Left lung (tissue), 10 donors: ENCODE measurements around the gene RHOA. TPM values are rescaled to one million over a fixed set of nuclear protein-coding genes. Genes with fewer than 3 reads are reported as not detected.

ENCODE experiments used
- ATAC-seq: fragments of 200-7000 bp; cut with Tn5 transposase; one replicate; pipeline ENCODE4 v1.9.1; 2020; ENCODE audit warnings: moderate library complexity
- DNase-seq, 4 donors: peaks; one replicate each; pipeline ENCODE4 v3.0.0-alpha.2; 2013 to 2020
- H3K27ac ChIP-seq, 2 donors: fragments of 200-600 bp; sonication (generic) in 1 of 2; one replicate each; pipeline versions ENCODE4 v1.5.0 to v1.8.0; 2020 to 2021
- H3K27me3 ChIP-seq, 2 donors: fragments of 200-600 bp; sonication (generic) in 1 of 2; one replicate each; pipeline versions ENCODE4 v1.5.0 to v1.8.0; 2020 to 2021
- H3K36me3 ChIP-seq, 2 donors: fragments of 200-600 bp; sonication (generic) in 1 of 2; one replicate each; pipeline versions ENCODE4 v1.5.0 to v1.8.0; 2020 to 2021
- H3K4me1 ChIP-seq, 2 donors: fragments of 200-600 bp; one replicate each; pipeline ENCODE4 v1.8.0; 2021
- H3K4me3 ChIP-seq, 2 donors: fragments of 200-600 bp; sonication (generic) in 1 of 2; one replicate each; pipeline versions ENCODE4 v1.5.0 to v1.8.0; 2020 to 2021; ENCODE audit warnings: mild to moderate bottlenecking in 1 of 2
- H3K9me3 ChIP-seq, 2 donors: fragments of 200-600 bp; sonication (generic) in 1 of 2; one replicate each; pipeline versions ENCODE4 v1.5.0 to v1.8.0; 2020 to 2021
- intact Hi-C, 2 donors: fragments of 100-400 bp; cut with DNase I; formaldehyde crosslinking; loops; one replicate each; pipeline versions ENCODE4 v1.11.2 to v1.14.2; 2022
- polyA plus RNA-seq, 6 donors: library from polyadenylated mRNA; unstranded; fragments of 120-200 nt; gene quantifications; one replicate each; pipeline ENCODE4 v1.2.1, GENCODE V29; 2013; ENCODE audit not compliant: insufficient read length in 6 of 6
- total RNA-seq, 2 donors: library from RNA; stranded (reverse); fragmentation: NEBNext Ultra II Directional; extraction: Animal tissue kit (Norgen Biotek cat#: 25700); gene quantifications; one replicate each; pipeline ENCODE4 v1.2.1, GENCODE V29; 2021
- TF ChIP-seq, protein P1 (sequence below), 2 donors: fragments of 200-600 bp; sonication (generic) in 1 of 2; IDR thresholded peaks; one replicate each; pipeline versions ENCODE4 v1.5.0 to v1.8.0; 2021; ENCODE audit warnings: antibody characterized with exemption in 2 of 2
- donor health status: DM: no; HTN: yes; CAD: no.
- donor health status: DM: no; HTN: no; CAD: no.

Gene RHOA
- total and polyA plus RNA-seq, 8 donors = 467 to 625 (median 514) TPM

DNA sequence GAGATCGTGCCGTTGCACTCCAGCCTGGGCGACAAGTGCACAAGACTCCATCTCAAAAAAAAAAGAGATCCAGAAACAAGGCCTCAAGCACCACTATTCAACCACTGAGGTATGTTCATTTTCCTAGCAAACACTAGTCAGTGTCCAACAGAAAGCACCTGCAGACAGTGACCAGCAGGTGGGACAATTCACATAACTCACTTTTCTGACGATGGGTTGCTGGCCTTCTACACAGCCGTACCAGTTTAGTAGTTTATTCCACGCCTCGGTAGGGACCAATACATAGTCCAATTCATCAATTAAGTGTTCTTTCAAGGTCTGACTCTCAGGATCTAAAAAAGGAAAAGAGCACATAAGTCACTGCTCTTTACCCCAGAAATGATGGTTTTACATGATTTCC, 84.3 kb downstream of the RHOA start:
- TF ChIP-seq, protein P1, sequence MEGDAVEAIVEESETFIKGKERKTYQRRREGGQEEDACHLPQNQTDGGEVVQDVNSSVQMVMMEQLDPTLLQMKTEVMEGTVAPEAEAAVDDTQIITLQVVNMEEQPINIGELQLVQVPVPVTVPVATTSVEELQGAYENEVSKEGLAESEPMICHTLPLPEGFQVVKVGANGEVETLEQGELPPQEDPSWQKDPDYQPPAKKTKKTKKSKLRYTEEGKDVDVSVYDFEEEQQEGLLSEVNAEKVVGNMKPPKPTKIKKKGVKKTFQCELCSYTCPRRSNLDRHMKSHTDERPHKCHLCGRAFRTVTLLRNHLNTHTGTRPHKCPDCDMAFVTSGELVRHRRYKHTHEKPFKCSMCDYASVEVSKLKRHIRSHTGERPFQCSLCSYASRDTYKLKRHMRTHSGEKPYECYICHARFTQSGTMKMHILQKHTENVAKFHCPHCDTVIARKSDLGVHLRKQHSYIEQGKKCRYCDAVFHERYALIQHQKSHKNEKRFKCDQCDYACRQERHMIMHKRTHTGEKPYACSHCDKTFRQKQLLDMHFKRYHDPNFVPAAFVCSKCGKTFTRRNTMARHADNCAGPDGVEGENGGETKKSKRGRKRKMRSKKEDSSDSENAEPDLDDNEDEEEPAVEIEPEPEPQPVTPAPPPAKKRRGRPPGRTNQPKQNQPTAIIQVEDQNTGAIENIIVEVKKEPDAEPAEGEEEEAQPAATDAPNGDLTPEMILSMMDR (IDR thresholded peaks at IDR 0.05) = peak in 1 of 2 donors; percentile 15
- intact Hi-C loops = no loop called here
- DNase-seq = no peak
- Histone ChIP-seq H3K9me3 (no peaks in the 10 kb centered on the region), H3K4me1 (peaks cover 0 to 6% of the 10 kb centered on the region in 2 donors), H3K27me3 (no peaks in the 10 kb centered on the region), H3K4me3 (no peak overlapping the region), H3K27ac (no peak overlapping the region), H3K36me3 (peaks cover 0 to 100% of the 10 kb centered on the region in 2 donors)
- no peak for ATAC-seq

DNA sequence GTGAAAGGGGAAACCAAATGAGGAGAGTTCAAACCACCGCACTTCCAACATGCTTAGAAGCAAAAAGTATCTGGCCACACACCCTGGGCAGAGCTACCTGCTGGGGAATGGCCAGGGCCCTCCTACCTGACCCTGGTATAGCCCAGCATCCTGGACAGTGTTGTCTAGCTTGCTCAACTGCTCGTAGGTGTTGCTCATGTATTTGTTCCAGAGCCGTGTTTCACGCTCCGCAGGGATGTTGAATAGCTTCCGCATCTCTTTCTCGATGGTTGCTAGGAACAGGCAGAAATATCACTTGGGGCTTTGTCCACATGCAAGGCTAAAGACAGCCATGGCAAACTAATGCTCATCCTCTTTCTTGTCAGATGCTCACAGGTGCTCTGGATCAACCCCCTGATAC, 87.0 kb downstream of the RHOA start:
- Histone ChIP-seq H3K9me3 (no peaks in the 10 kb centered on the region), H3K27ac (no peak overlapping the region), H3K36me3 (peaks cover 0 to 100% of the 10 kb centered on the region in 2 donors), H3K4me1 (no peaks in the 10 kb centered on the region), H3K4me3 (no peak overlapping the region), H3K27me3 (no peaks in the 10 kb centered on the region)
- no peak for ATAC-seq
- TF ChIP-seq, protein P1 (IDR thresholded peaks at IDR 0.05) = no peak
- intact Hi-C loops = no loop called here
- no peak for DNase-seq

DNA sequence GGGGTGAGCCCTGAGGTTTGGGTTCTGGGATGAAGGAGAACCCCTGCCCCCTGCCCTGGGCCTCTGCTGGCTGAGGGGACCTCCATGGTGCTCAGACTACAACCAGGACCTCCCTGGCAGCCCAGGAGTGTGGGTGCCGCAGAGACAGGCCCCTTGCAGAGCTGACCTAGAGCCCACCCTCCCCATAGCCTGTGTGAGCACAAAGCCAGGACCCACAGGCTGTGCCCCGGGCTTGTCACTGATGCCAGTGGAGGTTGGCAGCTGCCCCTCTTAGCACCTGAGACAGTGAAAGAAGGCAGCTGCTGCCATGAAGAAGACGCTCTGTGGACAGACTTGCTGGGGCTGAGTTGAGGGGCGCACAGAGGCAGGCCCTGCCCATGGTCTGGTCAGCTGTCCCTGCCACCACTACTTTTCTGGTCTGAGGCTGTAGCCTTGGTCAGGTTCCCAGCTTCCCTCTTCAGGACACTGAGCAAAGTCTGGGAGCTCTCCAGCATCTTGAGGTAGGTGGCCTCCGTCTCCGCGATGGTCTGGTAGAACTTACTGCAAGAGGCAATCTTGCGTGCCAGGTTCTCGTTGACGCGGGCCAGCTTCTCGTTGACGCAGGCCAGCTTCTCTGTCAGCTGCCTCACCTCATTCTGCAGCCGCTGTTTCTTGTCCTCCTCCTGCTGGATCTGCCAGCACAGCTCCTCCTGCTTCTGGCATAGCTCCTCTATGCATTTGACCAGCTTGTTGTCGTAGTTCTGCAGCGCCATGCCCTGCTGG, 94.9 kb downstream of the RHOA start:
- TF ChIP-seq, protein P1 (IDR thresholded peaks at IDR 0.05) = no peak
- Histone ChIP-seq H3K4me1 (no peaks in the 10 kb centered on the region), H3K27ac (no peak overlapping the region), H3K9me3 (no peaks in the 10 kb centered on the region), H3K4me3 (no peak overlapping the region), H3K36me3 (peaks cover 0 to 100% of the 10 kb centered on the region in 2 donors), H3K27me3 (no peaks in the 10 kb centered on the region)
- peak; percentile 12 for ATAC-seq
- DNase-seq = no peak
- intact Hi-C loops = no loop called here

DNA sequence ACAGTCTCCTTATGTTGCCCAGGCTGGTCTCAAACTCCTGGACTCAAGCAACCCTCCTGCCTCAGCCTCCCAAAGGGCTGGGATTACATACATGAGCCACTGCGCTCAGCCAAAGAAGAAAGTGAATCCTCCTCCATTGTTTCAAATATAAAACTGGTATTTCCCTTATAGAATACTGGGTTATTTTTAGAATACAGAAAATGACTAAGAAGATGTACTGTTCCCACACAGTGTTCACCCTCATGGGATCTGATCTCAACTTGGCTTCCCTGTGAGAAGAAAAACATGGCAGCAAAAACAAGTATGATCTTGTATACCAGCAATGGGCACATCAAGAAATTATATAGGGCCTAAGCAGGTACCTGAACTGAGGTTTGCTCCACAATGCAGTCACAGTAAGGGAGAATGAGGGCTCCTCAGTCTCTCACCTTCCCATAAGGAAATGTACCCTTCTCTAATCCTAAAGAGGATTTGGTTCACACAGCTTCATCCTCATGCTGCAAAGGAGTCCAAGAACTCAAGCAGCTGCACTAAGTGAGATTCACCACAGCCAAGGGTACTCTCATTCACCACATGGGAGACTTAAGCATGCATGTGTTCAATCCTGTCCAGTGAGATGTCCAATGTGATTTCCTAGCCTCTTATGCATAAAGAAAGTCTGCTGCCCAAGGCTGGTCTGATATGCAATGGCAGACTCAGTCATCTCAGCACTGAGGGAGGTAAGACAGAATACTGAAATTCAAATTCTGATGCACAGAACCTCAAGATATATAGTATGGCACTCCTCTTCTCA, 97.7 kb downstream of the RHOA start:
- Histone ChIP-seq H3K4me1 (no peaks in the 10 kb centered on the region), H3K9me3 (no peaks in the 10 kb centered on the region), H3K27ac (peak overlapping the region in 1 of 2 donors; percentile 11), H3K27me3 (no peaks in the 10 kb centered on the region), H3K4me3 (no peak overlapping the region), H3K36me3 (peaks cover 0 to 100% of the 10 kb centered on the region in 2 donors)
- intact Hi-C loops = no loop called here
- TF ChIP-seq, protein P1 (IDR thresholded peaks at IDR 0.05) = no peak
- ATAC-seq (no peak), DNase-seq (no peak)

DNA sequence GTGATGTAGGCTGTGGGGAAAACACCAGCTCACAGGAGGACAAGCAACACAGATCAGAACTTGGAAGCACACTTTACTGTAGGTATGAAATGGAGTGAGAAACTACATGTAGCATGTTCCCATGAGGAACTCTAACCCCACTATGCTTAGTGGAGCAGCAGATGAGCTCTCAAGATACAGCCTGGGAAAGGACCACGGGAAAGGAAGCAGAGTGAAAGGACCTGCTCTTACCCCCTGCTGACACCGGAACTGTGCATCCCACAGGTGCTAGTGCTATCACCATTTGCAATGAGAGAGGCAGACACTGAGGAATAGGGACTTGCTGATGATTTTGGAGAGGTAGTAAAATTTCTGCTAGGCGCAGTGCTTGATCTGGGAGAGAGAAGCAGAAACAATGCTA, 100.5 kb downstream of the RHOA start:
- no peak for ATAC-seq
- DNase-seq = no peak
- Histone ChIP-seq H3K4me3 (no peak overlapping the region), H3K36me3 (peaks cover 0 to 100% of the 10 kb centered on the region in 2 donors), H3K27ac (no peak overlapping the region), H3K9me3 (no peaks in the 10 kb centered on the region), H3K27me3 (no peaks in the 10 kb centered on the region), H3K4me1 (no peaks in the 10 kb centered on the region)
- TF ChIP-seq, protein P1 (IDR thresholded peaks at IDR 0.05) = no peak
- intact Hi-C loops = no loop called here
